HL-60 (cell line): ENCODE data around the gene EIF3B.

ENCODE experiments used
- CTCF ChIP-seq: IDR thresholded peaks from one replicate; pipeline ENCODE4 v1.5.1; 2011; ENCODE audit warnings: low read length, control low read depth, inconsistent platforms; ENCODE audit not compliant: insufficient read depth
- POLR2AphosphoS5 ChIP-seq: IDR thresholded peaks from 2 replicates; pipeline ENCODE4 v1.6.1; 2012; ENCODE audit warnings: low read depth
- REST ChIP-seq: IDR thresholded peaks from 2 replicates; pipeline ENCODE4 v1.6.1; 2012; ENCODE audit warnings: low read depth; ENCODE audit not compliant: insufficient replicate concordance
- SPI1 ChIP-seq: IDR thresholded peaks from 2 replicates; pipeline ENCODE4 v1.6.1; 2012; ENCODE audit warnings: low read depth, mild to moderate bottlenecking, borderline replicate concordance

GRCh38 chr7:2307690-2308107, 46.9 kb upstream of the EIF3B start:
- TF ChIP-seq CTCF (no peak), REST (no peak), POLR2AphosphoS5 (no peak), SPI1 (no peak)
